Measurements from ENCODE around the gene PLAAT2. TPM values are rescaled to one million over a fixed set of nuclear protein-coding genes. Genes with fewer than 3 reads are reported as not detected.
"Not testable (repeated sequence)": the region's sequence is repeated elsewhere in the genome, so short reads cannot be mapped to it uniquely, and the experiment has no call there.

PLAAT2 gene
- total RNA-seq, 4 donors from 2014 or later = not detected

DNA sequence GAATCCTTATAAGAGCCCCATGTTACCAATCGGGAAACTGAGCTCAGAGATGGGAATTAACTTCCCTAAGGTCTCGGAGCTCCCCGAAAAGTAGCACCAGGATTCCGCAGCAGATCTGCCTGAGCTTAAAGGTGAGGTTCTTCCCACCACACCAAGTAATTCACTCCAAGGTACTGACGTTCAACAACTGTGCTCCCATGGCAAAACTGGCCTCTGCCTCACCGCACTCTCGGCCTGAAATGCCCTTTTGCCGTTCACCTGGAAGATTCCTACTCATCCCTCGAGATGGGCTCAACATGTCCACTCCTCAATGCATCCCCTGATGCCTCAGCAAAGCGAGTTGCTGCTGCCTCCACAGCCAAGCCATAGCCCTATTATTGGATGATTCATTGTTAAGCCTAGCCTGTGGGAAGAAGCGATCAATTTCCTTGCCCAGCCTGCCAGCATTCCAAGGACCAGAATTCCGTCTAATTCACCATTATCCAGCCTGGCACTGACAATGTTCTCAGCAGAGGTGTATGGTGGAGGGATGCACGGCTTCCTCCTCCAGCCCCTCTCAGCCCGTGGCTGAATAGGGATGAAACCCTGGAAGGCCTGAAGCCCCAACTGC is 46.9 kb upstream of the PLAAT2 start:
- no peak for DNase-seq (ENCODE audit: extremely low spot score)
- Histone ChIP-seq H3K36me3 (peaks cover 0 to 12% (median 1%) of the 10 kb centered on the region in 4 donors), H3K4me3 (no peak overlapping the region), H3K4me1 (peaks cover 39 to 60% (median 53%) of the 10 kb centered on the region in 4 donors), H3K9me3 (no peaks in the 10 kb centered on the region), H3K27ac (replicated peaks in 1 of 4) (peak overlapping the region; percentile 51 to 92 (median 68)), H3K27me3 (no peaks in the 10 kb centered on the region)
- intact Hi-C loops (cut with DNase I) = loop anchor here (5.0 kb wide), 1 partner anchor 38 kb away; no protein-coding TSS in a partner anchor
- TF ChIP-seq EP300 (IDR thresholded peaks at IDR 0.05) = no peak
- TF ChIP-seq, protein P1, sequence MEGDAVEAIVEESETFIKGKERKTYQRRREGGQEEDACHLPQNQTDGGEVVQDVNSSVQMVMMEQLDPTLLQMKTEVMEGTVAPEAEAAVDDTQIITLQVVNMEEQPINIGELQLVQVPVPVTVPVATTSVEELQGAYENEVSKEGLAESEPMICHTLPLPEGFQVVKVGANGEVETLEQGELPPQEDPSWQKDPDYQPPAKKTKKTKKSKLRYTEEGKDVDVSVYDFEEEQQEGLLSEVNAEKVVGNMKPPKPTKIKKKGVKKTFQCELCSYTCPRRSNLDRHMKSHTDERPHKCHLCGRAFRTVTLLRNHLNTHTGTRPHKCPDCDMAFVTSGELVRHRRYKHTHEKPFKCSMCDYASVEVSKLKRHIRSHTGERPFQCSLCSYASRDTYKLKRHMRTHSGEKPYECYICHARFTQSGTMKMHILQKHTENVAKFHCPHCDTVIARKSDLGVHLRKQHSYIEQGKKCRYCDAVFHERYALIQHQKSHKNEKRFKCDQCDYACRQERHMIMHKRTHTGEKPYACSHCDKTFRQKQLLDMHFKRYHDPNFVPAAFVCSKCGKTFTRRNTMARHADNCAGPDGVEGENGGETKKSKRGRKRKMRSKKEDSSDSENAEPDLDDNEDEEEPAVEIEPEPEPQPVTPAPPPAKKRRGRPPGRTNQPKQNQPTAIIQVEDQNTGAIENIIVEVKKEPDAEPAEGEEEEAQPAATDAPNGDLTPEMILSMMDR (IDR thresholded peaks at IDR 0.05) = no peak
- no peak for TF ChIP-seq POLR2AphosphoS5 (IDR thresholded peaks at IDR 0.05)
- no peak for TF ChIP-seq POLR2A (IDR thresholded peaks at IDR 0.05; ENCODE audit: low read depth)
- WGBS = 88% methylated on average over 14 of the region's 14 CpGs

DNA sequence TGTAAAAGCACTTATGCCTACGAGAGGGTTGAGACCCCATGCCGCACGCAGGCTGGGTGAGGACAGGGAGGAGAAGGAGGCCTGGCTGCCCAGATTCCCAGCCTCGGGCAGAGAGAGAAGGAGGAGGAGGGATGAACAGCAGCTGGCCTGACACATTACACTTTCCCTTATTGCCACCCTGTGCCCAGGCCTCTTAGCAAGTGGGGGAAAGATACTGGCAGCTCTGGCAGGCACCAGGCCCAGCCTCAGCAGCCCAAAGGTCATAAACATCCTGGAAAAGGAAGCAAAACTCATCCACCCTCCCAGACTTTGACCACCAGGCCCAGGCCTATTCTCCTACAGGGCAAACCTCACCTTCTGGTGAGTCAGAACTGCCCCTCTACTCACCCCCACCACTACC is 46.4 kb upstream of the PLAAT2 start:
- Histone ChIP-seq H3K4me1 (peaks cover 39 to 57% (median 52%) of the 10 kb centered on the region in 4 donors), H3K9me3 (no peaks in the 10 kb centered on the region), H3K4me3 (no peak overlapping the region), H3K27me3 (no peaks in the 10 kb centered on the region), H3K36me3 (peaks cover 0 to 13% (median 1%) of the 10 kb centered on the region in 4 donors), H3K27ac (replicated peaks in 1 of 4) (peak overlapping the region; percentile 38 to 92 (median 52))
- WGBS = 87% methylated on average over 4 of the region's 4 CpGs
- intact Hi-C loops (cut with DNase I) = no loop called here
- TF ChIP-seq EP300 (IDR thresholded peaks at IDR 0.05) (no peak), POLR2A (IDR thresholded peaks at IDR 0.05; ENCODE audit: low read depth) (no peak), POLR2AphosphoS5 (IDR thresholded peaks at IDR 0.05) (no peak)
- TF ChIP-seq, protein P1 (IDR thresholded peaks at IDR 0.05) = no peak
- DNase-seq (ENCODE audit: extremely low spot score) = no peak

DNA sequence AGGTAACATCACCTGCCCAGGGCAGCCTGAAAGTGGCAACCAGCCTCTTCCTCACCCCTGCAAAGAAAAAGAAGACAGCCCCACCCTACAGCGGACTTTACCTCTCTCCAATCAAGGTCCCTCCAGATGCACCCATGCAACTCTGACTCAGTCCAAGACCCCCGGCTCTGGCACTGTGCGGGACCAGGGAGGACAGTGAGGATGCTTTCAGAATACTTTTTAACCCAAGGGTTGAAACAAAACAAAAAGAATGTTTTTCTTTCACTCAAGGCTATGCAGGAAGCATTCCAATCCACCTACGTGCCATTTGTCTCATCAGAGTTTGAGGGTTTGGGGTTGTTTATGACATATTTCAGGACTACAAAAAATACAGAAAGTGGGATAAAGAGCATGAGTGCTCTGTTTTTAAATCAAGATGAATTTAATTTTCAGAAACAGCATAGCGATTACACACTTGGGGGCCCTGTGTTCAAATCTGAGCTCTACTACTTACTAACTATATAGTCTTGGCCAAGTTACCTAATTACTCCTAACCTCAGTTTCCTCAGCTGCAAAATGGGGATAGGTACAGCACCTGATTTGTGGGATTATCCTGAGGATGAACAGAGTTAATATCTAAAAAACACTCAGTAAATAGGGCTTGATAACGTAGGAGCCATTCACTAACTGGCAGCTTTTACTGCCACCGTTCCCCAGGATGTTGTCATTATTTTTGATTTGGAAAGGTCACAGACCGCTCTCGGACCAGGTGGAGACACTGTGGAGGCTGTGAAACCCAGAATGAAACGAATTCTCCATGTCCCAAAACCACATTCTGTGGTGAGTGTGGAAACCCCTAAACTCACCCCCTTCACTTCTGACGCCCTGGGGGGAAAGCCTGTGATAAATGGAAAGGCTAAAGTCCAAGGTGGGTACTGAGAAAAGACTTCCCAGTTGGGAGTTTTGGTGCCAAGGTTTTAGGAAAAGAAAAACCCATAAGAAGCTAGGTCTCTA is 45.5 kb upstream of the PLAAT2 start:
- intact Hi-C loops (cut with DNase I) = no loop called here

DNA sequence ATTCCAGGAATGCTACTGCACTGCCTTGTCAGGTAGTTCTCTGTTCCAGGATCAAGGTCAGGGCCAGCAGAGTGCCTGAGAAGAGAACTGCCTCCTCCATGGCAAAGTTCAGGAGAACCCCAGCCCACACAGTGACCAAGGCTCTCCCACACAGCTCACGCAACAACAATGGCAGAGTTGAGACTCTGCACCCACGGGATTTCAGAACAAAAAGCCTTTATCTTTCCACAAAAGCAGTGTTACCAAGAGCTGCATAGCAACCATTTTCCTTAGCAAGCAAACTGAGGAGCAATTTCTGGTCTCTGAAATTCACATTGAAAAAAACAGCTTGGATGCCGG is 40.0 kb upstream of the PLAAT2 start:
- 42% methylated on average over 3 of the region's 3 CpGs for whole genome bisulfite sequencing
- Histone ChIP-seq H3K27ac (replicated peaks in 1 of 4) (peak overlapping the region; percentile 55 to 70 (median 59)), H3K4me1 (peaks cover 24 to 36% (median 30%) of the 10 kb centered on the region in 4 donors), H3K9me3 (no peaks in the 10 kb centered on the region), H3K36me3 (peaks cover 0 to 14% (median 1%) of the 10 kb centered on the region in 4 donors), H3K27me3 (no peaks in the 10 kb centered on the region), H3K4me3 (no peak overlapping the region)
- intact Hi-C loops (cut with DNase I) = no loop called here
- no peak for TF ChIP-seq POLR2AphosphoS5 (IDR thresholded peaks at IDR 0.05)
- TF ChIP-seq, protein P1 (IDR thresholded peaks at IDR 0.05) = no peak
- TF ChIP-seq POLR2A (IDR thresholded peaks at IDR 0.05; ENCODE audit: low read depth) = no peak
- TF ChIP-seq EP300 (IDR thresholded peaks at IDR 0.05) = no peak
- DNase-seq (ENCODE audit: extremely low spot score) = peak; percentile 45

More for the DNA sequence above, 45.5 kb upstream of the PLAAT2 start:
- Histone ChIP-seq H3K27me3 (no peaks in the 10 kb centered on the region), H3K4me1 (peaks cover 41 to 63% (median 54%) of the 10 kb centered on the region in 4 donors), H3K27ac (replicated peaks in 1 of 4) (peak overlapping the region; percentile 38 to 92 (median 52)), H3K9me3 (no peaks in the 10 kb centered on the region), H3K36me3 (peaks cover 0 to 13% (median 1%) of the 10 kb centered on the region in 4 donors), H3K4me3 (no peak overlapping the region)
- TF ChIP-seq POLR2A (IDR thresholded peaks at IDR 0.05; ENCODE audit: low read depth) (no peak), POLR2AphosphoS5 (IDR thresholded peaks at IDR 0.05) (no peak), EP300 (IDR thresholded peaks at IDR 0.05) (no peak)
- TF ChIP-seq, protein P1 (IDR thresholded peaks at IDR 0.05) = no peak
- WGBS = 81% methylated on average over 11 of the region's 11 CpGs
- DNase-seq (ENCODE audit: extremely low spot score) = no peak

DNA sequence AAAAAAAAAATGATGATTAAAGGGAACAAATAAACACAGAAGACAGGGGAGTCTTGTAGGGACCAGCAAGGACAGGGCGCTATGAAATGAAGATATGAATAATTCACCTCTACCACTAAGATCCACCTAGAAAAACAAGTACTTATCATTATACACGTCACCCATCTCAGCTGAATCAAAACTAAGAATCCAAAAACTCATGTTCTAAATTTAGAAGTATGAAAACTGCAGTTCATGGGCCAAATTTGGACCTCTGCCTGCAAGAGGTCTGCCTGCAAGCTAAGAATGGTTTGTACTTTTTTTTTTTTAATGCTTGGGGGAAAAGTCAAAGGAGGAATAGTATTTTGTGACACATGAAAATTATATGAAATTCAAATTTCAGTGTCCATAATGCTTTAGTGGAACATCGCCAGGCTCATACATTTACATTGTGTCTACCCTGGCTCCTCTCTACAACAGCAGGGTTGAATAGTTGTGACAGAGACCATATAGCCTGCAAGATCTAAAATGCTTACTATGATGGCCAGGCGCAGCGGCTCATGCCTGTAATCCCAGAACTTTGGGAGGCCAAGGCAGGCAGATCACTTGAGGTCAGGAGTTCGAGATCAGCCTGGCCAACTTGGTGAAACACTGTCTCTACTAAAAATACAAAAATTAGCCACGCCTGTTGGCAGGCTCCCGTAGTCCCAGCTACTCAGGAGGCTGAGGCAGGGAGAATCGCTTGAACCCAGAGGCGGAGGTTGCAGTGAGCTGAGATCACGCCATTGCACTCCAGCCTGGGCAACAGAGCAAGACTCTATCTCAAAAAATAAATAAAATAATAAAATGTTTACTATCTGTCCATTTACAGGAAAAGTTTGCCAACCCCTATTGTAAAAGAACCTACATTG is 39.4 kb upstream of the PLAAT2 start:
- peaks cover 24 to 33% (median 29%) of the 10 kb centered on the region in 4 donors for H3K4me1 ChIP-seq
- H3K27me3 ChIP-seq; intact Hi-C loops (cut with DNase I); H3K9me3 ChIP-seq; H3K4me3 ChIP-seq: not testable (repeated sequence)
- H3K27ac ChIP-seq (replicated peaks in 1 of 4) = peak overlapping the region; percentile 55 to 70 (median 59)
- DNase-seq (ENCODE audit: extremely low spot score) = peak; percentile 75
- WGBS = 67% methylated on average over 11 of the region's 11 CpGs
- peaks cover under 1 to 20% (median 4%) of the 10 kb centered on the region in 4 donors for H3K36me3 ChIP-seq
